HG03457 (cell line): ENCODE measurements around the gene NKD2.
"Not testable (repeated sequence)": the region's sequence is repeated elsewhere in the genome, so short reads cannot be mapped to it uniquely, and the experiment has no call there.

Experiments used
- ATAC-seq: cut with Tn5 transposase; IDR thresholded peaks from one replicate; pipeline ENCODE4 v1.9.1; 2021; ENCODE audit warnings: moderate number of reproducible peaks; ENCODE audit not compliant: unreplicated experiment

Gene NKD2

DNA sequence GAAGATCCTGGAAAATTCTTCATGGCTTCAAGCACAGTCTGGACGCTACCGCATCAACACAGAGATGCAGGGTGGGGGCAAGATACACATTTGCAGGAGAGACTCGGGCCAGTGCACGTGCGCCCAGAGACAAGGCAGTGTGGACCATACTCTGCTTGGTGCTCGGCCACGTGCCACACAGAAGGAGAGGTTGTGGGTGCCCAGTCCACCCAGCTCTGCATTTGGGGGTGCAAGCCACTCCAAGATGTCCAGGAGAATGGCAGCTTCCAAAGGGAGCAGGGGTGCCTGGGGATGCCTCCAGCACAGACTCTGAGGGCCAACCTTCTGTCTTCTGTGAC, 4.3 kb downstream of the NKD2 start:
- ATAC-seq, result no peak

- no peak for ATAC-seq
Measured at GRCh38 chr5:1013238-1013947, 4.8 kb downstream of the NKD2 start.

DNA sequence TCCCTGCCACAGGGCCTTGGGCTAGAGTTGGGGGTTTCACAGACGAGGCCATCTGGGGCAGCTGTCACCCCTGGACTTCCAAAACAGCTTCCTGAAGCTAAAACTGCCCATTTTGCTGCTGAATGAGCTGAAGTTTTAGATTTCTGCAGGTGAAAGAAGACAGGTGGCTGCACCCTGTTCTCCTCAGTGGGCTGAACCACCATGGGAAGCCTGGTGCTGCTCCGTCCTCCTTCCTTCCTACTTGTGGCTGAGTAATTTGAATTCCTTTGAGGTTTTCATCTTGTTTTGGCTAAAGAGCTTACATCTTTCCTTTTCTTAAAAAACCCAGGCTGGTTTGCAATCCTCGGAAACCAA, 5.3 kb downstream of the NKD2 start:
- ATAC-seq, result no peak

GRCh38 chr5:1014346-1014745, 5.7 kb downstream of the NKD2 start:
- ATAC-seq, result no peak

- no peak for ATAC-seq
Measured at GRCh38 chr5:1014781-1015221, 6.2 kb downstream of the NKD2 start.

GRCh38 chr5:1015507-1015906, 6.9 kb downstream of the NKD2 start:
- no peak for ATAC-seq

- no peak for ATAC-seq
Measured at GRCh38 chr5:1016036-1016435, 7.4 kb downstream of the NKD2 start.

- no peak for ATAC-seq
Measured at GRCh38 chr5:1016476-1016875, 7.9 kb downstream of the NKD2 start.

- ATAC-seq, result no peak
Measured at GRCh38 chr5:1017056-1017455, 8.5 kb downstream of the NKD2 start.

- no peak for ATAC-seq
Measured at GRCh38 chr5:1017691-1018455, 9.3 kb downstream of the NKD2 start.

DNA sequence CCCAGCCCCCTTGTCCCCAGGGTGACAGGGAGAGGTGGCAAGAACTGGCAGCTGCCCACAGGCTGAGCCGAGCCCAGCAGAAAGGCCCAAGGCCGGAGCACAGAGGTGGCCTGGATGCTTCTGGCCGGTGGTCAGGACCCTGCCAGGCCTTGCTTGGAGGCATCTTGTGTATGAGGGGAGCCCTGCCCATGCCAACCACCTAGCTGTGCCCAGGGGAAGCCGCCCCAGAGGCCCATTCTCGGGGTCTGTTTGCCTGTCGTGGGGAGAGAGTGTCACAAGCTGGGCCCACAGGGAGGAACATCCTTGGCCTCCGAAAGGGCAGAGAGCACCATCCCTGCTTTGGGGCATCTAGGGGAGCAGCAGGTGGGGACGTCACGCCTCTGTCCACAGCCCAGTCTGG, 10.0 kb downstream of the NKD2 start:
- no peak for ATAC-seq

DNA sequence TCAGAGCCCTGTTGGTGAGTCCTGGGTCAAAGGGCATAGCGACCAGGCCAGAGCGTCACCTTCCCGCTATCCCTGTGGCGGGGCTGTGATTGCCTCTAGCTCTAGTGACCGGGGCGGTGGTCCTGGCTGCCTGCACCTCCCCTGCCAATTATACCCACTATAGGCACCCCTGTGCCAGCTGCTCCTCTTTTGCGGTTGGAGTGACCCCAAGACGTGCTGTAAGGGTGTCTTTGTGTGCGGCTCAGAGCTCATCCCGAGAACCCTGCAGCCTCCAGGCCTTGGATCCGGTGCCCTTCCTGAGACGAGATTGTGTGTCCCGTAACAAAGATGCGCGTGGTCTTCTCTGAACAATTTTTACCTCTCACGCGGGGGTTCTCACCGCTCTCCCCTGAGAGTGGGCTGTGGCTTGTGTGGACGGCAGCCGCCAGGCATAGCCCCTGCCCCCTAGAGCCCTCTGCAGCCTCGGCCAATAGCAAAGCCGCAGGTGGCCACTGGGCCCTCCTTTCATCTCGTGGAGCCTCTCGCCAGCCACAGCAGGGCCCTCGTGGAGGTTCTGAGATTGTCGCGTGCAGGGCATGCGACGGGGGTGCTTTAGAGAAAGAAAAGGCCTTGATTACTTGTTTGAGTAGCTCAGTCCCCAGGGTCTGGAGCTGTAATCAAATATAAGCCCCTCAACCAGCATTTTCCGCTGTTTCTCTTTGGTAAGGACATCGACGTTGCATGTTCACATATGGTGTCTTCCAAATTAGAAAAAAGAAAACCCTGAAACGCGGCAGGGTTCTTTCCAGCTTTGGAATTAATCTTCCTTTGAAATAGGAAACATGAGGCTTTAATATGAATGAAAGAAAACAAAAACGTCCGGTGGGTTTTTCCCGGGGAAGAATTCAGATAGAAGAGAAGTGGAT, 10.7 kb downstream of the NKD2 start:
- no peak for ATAC-seq

DNA sequence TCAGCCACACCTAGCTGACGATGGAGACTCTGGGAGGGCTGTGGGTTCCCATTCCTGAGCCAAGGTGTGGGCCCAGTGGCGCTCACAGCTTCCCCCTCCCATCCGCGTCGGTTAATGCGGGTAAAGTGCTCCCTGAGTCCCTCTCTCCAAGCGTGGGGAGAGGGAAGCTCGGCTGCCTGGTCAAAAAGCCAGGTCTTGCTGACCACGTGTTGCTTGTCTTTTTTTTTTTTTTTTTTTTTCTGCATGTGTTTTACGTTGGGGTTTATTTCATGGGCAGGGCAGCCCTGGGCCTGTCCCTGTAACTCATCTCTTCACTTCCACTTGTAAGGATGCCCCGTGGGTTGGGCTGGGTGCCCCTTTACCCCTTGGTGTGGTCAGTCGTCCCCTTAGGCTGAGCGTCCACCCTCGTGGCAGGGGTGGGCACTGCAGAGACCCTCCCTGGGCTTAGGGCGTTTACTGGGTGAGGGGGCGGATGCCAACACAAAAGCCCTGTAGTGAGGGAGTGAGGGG, 11.9 kb downstream of the NKD2 start:
- no peak for ATAC-seq

GRCh38 chr5:1021136-1021968, 12.8 kb downstream of the NKD2 start:
- no peak for ATAC-seq

GRCh38 chr5:1021969-1022336, 13.4 kb downstream of the NKD2 start:
- ATAC-seq, result not testable (repeated sequence)

DNA sequence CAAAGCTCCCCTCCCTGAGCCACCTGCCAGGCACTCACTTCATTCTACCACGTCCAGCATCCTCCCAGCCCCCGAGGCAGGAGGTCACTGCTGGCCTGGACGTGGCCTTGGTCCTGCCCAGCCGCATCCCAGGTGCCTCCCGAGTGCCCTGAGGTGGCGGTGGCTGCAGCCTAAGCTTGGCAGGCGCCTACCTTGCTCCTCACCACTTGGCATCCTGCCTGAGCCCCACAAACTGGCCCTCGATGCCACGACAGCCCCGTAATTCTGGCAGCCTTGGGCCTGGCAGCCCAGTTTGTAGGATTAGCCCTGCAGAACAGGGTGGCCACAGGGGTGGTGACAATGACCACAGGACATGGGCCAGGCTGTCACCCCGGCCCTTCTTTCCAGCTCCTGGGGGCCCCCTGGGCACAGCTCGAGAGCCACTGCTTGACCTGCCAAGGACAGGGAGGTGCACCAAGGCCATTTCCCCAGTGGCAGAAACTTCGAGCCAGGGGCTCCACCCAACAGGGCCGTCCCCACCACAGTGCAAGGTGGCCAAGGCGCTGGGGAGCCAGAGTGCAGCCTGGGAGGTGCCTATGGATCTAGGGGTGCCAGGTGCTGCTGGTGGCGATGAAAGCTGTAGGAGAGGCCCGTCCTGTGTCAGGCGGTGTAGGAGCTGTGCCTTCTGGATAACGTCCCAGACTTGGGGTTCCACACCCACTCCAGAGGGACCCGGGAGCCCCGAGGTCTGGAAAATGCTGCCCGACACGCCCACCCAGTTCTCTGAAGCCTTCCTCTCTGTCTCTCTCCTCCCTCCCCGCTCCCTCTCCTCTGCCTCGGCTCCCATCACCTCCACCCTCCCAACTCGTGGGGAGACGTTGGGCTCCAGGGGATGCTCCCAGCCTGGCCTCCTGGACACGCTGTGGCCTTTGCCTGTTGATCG, 18.4 kb downstream of the NKD2 start:
- ATAC-seq, result no peak

- no peak for ATAC-seq
Measured at GRCh38 chr5:1027631-1028441, 19.2 kb downstream of the NKD2 start.

GRCh38 chr5:1028481-1029281, 20.1 kb downstream of the NKD2 start:
- no peak for ATAC-seq
